HepG2 (cell line): ENCODE results near the gene IHH. TPM values are rescaled to one million over a fixed set of nuclear protein-coding genes. Genes with fewer than 3 reads are reported as not detected.

Source experiments
- ATAC-seq: fragments of 200-7000 bp; cut with Tn5 transposase; 3 replicates; pipeline ENCODE4 v1.9.1; 2020; ENCODE audit warnings: mild to moderate bottlenecking, moderate library complexity
- BruUV-seq: library from RNA; stranded (reverse); fragments of 400-500 nt; replicated peaks from 2 replicates; lab custom pipeline; 2021; lab: Mats Ljungman, UMichigan
- CTCF ChIA-PET: fragments of 300-600 bp; formaldehyde crosslinking; extraction: SDS; loops from one replicate; lab custom pipeline; 2021; ENCODE audit warnings: low total read pairs, inconsistent platforms, low intra/inter-chr PET ratio; lab: Yijun Ruan, JAX
- POLR2A ChIA-PET: fragments of 350-600 bp; sonication (Branson Sonifier 250); formaldehyde crosslinking; loops from one replicate; lab custom pipeline; 2020; ENCODE audit warnings: antibody characterized with exemption, inconsistent platforms; lab: Yijun Ruan, JAX
- DNase-seq: peaks from one replicate; pipeline ENCODE4 v3.0.0-alpha.2; 2015; ENCODE audit warnings: low spot score
- FAIRE-seq: peaks from 3 replicates; lab custom pipeline; 2011; peaks lifted over from hg19 to GRCh38; lab: Jason Lieb, UNC
- H2AFZ ChIP-seq: one replicate; pipeline ENCODE4 v1.6.1; 2011; ENCODE audit warnings: low read length, inconsistent platforms
- H3K27ac ChIP-seq: fragments of 300-600 bp; 3 replicates; pipeline ENCODE4 v1.8.0; 2011; ENCODE audit warnings: mixed run types, mild to moderate bottlenecking, mixed read lengths, low read length, inconsistent platforms; ENCODE audit not compliant: insufficient read depth; ENCODE audit errors: extremely low read length
- H3K27me3 ChIP-seq, 2 experiments: fragments of 200-600 bp in 1 of 2; 2 replicates in 1 of 2; 3 replicates in 1 of 2; pipeline versions ENCODE4 v1.6.0 to v1.8.0; 2011; ENCODE audit warnings: low read length in 2 of 2, mild to moderate bottlenecking in 2 of 2, moderate library complexity in 2 of 2, inconsistent platforms in 1 of 2; ENCODE audit not compliant: insufficient read depth in 2 of 2, control insufficient read depth in 1 of 2
- H3K36me3 ChIP-seq, 2 experiments: fragments of 200-600 bp in 1 of 2; replicated peaks in 1 of 2; 2 replicates in 1 of 2; 3 replicates in 1 of 2; pipeline versions ENCODE4 v1.5.1 to v1.8.0; 2011; ENCODE audit warnings: low read length in 2 of 2, inconsistent platforms in 1 of 2; ENCODE audit not compliant: insufficient read depth in 2 of 2, control insufficient read depth in 1 of 2
- H3K4me1 ChIP-seq: 2 replicates; pipeline ENCODE4 v1.5.1; 2012; ENCODE audit warnings: low read length, inconsistent platforms; ENCODE audit not compliant: insufficient read depth
- H3K4me2 ChIP-seq: 2 replicates; pipeline ENCODE4 v1.6.0; 2011; ENCODE audit warnings: low read depth, low read length, inconsistent platforms
- H3K4me3 ChIP-seq, 3 experiments: fragments of 200-600 bp in 1 of 3; sonication (generic), shearing (Covaris generic) in 1 of 3; replicated peaks in 1 of 3; 2 replicates each; pipeline ENCODE4 v1.5.1; 2011 to 2016; ENCODE audit warnings: low read length in 3 of 3, inconsistent platforms in 2 of 3, low read depth in 2 of 3, mild to moderate bottlenecking in 2 of 3, control low read depth in 1 of 3, mixed read lengths in 1 of 3; ENCODE audit not compliant: insufficient read depth in 1 of 3
- H3K79me2 ChIP-seq: one replicate; pipeline ENCODE4 v1.6.1; 2011; ENCODE audit warnings: low read length, inconsistent platforms; ENCODE audit not compliant: insufficient read depth
- H3K9ac ChIP-seq: 2 replicates; pipeline ENCODE4 v1.6.0; 2011; ENCODE audit warnings: mild to moderate bottlenecking, low read depth, low read length, inconsistent platforms; ENCODE audit not compliant: insufficient read depth
- H3K9me3 ChIP-seq: 2 replicates; pipeline ENCODE4 v1.5.1; 2012; ENCODE audit warnings: mild to moderate bottlenecking, low read length
- H4K20me1 ChIP-seq: 2 replicates; pipeline ENCODE4 v1.6.0; 2011; ENCODE audit warnings: inconsistent platforms, mild to moderate bottlenecking, low read length, moderate library complexity; ENCODE audit not compliant: insufficient read depth
- ATRX ChIP-seq: sonication (generic); formaldehyde crosslinking; IDR thresholded peaks from 2 replicates; pipeline ENCODE4 v1.4.0; 2020; ENCODE audit warnings: missing genetic modification reagents, borderline replicate concordance
- CBX2 ChIP-seq, 2 experiments: fragments of 200-600 bp in 1 of 2; sonication (generic); formaldehyde crosslinking in 1 of 2; IDR thresholded peaks; 2 replicates each; pipeline versions ENCODE4 v1.7.0 to v1.8.1; 2018 to 2022; ENCODE audit warnings: low read depth in 2 of 2, low read length in 1 of 2, mild to moderate bottlenecking in 1 of 2, missing genetic modification reagents in 1 of 2
- EEA1 ChIP-seq: sonication (generic); formaldehyde crosslinking; IDR thresholded peaks from 2 replicates; pipeline ENCODE4 v1.5.1; 2020; ENCODE audit warnings: mild to moderate bottlenecking, missing genetic modification reagents, borderline replicate concordance
- ELF3 ChIP-seq: IDR thresholded peaks from 2 replicates; pipeline ENCODE4 v1.6.1; 2016; ENCODE audit warnings: missing genetic modification reagents, missing compliant biosample characterization
- NFKB2 ChIP-seq: sonication (generic); formaldehyde crosslinking; IDR thresholded peaks from 2 replicates; pipeline ENCODE4 v1.4.0; 2020; ENCODE audit warnings: missing genetic modification reagents, borderline replicate concordance
- NRL ChIP-seq: sonication (generic); formaldehyde crosslinking; IDR thresholded peaks from 2 replicates; pipeline ENCODE4 v1.5.0; 2020; ENCODE audit warnings: missing genetic modification reagents, mild to moderate bottlenecking, moderate library complexity, borderline replicate concordance
- PPARG ChIP-seq: conservative IDR thresholded peaks from 2 replicates; pipeline ENCODE4 v1.6.1; 2016; ENCODE audit warnings: missing biosample characterization, missing genetic modification reagents
- SP5 ChIP-seq: IDR thresholded peaks from 2 replicates; pipeline ENCODE4 v1.6.1; 2016; ENCODE audit warnings: low read depth, borderline replicate concordance
- STAT5B ChIP-seq: sonication (generic); formaldehyde crosslinking; IDR thresholded peaks from 2 replicates; pipeline ENCODE4 v1.4.0; 2020; ENCODE audit warnings: missing genetic modification reagents
- TMF1 ChIP-seq: sonication (generic); formaldehyde crosslinking; IDR thresholded peaks from 2 replicates; pipeline ENCODE4 v1.8.1; 2022; ENCODE audit warnings: low read depth, missing genetic modification reagents
- ZFP91 ChIP-seq: sonication (generic); formaldehyde crosslinking; IDR thresholded peaks from 2 replicates; pipeline ENCODE4 v1.9.0; 2022; ENCODE audit warnings: missing genetic modification reagents, mild to moderate bottlenecking, borderline replicate concordance
- ZNF556 ChIP-seq: sonication (generic); formaldehyde crosslinking; IDR thresholded peaks from 2 replicates; pipeline ENCODE4 v1.4.0; 2020; ENCODE audit warnings: mild to moderate bottlenecking, missing genetic modification reagents, borderline replicate concordance
- ZNF724P ChIP-seq: sonication (generic); formaldehyde crosslinking; IDR thresholded peaks from 2 replicates; pipeline ENCODE4 v1.8.0; 2022; ENCODE audit warnings: missing genetic modification reagents, borderline replicate concordance
- WGBS: methylation state at CpG from one replicate; pipeline ENCODE4 v1.1.6; 2017; ENCODE audit warnings: low lambda C conversion rate; 5-methylcytosine and 5-hydroxymethylcytosine counted together
- in situ Hi-C: cut with HindIII; loops from 2 replicates; pipeline ENCODE4 v1.10.0; 2017; ENCODE audit warnings: low pct_unique_long_range_greater_than_20kb; ENCODE audit not compliant: extremely low pct_ligation_motif_present
- intact Hi-C: fragments of 100-400 bp; cut with micrococcal nuclease; formaldehyde crosslinking; loops from one replicate; pipeline ENCODE4 v1.10.0; 2022; ENCODE audit not compliant: unreplicated experiment
- polyA plus RNA-seq, 8 experiments: library from polyadenylated mRNA; depleted of rRNA in 3 of 8; stranded (reverse) in 7 of 8; unstranded in 1 of 8; fragments of >200 nt; fragmentation: Illumina TruSeq in 4 of 8; extraction: Trizol in 4 of 8; gene quantifications; 2 replicates each; pipeline versions ENCODE4 v1.2.1 to v1.2.3, GENCODE V29; 2011 to 2016; ENCODE audit warnings: low read depth in 4 of 8, missing spikeins in 1 of 8, mixed read lengths in 1 of 8; ENCODE audit not compliant: insufficient read depth in 1 of 8
- total RNA-seq, 5 experiments: library from RNA; depleted of rRNA; stranded (reverse); fragments of >200 nt; fragmentation: Illumina TruSeq; extraction: Trizol; gene quantifications; 2 replicates each; pipeline ENCODE4 v1.2.3, GENCODE V29; 2016; ENCODE audit warnings: low read depth in 1 of 5
- TF ChIP-seq, protein P1 (sequence below): sonication (generic); formaldehyde crosslinking; IDR thresholded peaks from 2 replicates; pipeline ENCODE4 v1.5.0; 2020; ENCODE audit warnings: mild to moderate bottlenecking, missing genetic modification reagents, moderate library complexity

The IHH gene
- total and polyA plus RNA-seq, 2 of the 13 experiments (the other 11 are each of a cell fraction or from before 2014, with no cell fraction given): 0.42 TPM; not detected in 1

DNA sequence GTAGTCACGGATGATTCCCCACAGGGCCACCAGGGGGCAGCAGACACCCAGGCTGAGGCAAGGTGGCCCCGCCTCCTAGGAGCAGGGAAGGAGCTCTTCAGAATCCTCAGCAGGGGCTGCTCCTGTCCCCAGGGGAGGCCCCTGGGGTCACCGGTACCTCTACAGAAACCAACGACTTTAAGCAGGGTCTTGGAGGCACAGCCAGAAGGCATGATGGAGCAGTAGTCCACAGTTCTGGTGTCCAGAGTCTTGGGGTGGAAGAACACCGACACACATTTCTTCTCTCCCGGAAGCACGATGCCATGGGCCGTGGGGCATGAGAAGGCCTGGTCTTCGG, 30.9 kb downstream of the IHH start:
- FAIRE-seq: peak; percentile 97
- peak; percentile 51; the same call in 1 of the 2 replicates for TF ChIP-seq NFKB2
- no peak for TF ChIP-seq ATRX (CRISPR knock-in tag)
- peak; percentile 84; the same call in 1 of the 2 replicates for TF ChIP-seq SP5 (CRISPR knock-in tag)
- TF ChIP-seq ZFP91 (CRISPR knock-in tag): 0 out of 2 replicates have a peak, but pooled peaks have one; percentile 58
- TF ChIP-seq, protein P1, sequence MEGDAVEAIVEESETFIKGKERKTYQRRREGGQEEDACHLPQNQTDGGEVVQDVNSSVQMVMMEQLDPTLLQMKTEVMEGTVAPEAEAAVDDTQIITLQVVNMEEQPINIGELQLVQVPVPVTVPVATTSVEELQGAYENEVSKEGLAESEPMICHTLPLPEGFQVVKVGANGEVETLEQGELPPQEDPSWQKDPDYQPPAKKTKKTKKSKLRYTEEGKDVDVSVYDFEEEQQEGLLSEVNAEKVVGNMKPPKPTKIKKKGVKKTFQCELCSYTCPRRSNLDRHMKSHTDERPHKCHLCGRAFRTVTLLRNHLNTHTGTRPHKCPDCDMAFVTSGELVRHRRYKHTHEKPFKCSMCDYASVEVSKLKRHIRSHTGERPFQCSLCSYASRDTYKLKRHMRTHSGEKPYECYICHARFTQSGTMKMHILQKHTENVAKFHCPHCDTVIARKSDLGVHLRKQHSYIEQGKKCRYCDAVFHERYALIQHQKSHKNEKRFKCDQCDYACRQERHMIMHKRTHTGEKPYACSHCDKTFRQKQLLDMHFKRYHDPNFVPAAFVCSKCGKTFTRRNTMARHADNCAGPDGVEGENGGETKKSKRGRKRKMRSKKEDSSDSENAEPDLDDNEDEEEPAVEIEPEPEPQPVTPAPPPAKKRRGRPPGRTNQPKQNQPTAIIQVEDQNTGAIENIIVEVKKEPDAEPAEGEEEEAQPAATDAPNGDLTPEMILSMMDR (CRISPR knock-in tag): peak; percentile 98
- TF ChIP-seq TMF1 (CRISPR knock-in tag): no peak
- no peak for TF ChIP-seq EEA1 (CRISPR knock-in tag)
- TF ChIP-seq STAT5B (CRISPR knock-in tag): no peak
- TF ChIP-seq NRL (CRISPR knock-in tag): peak; percentile 50; the same call in 1 of the 2 replicates
- TF ChIP-seq ZNF724P (CRISPR knock-in tag): no peak
- TF ChIP-seq ELF3: 0 out of 2 replicates have a peak, but pooled peaks have one; percentile 35
- TF ChIP-seq CBX2 (IDR thresholded peaks at IDR 0.05; ENCODE audit: low read depth, low read length): no peak
- TF ChIP-seq CBX2 (CRISPR knock-in tag; IDR thresholded peaks at IDR 0.05; ENCODE audit: low read depth): no peak
- TF ChIP-seq ZNF556 (CRISPR knock-in tag): 0 out of 2 replicates have a peak, but pooled peaks have one; percentile 28
- TF ChIP-seq PPARG (CRISPR knock-in tag): no peak

More for the DNA sequence above, 30.9 kb downstream of the IHH start:
- peaks cover 14% of the 10 kb centered on the region; the same call in 1 of the 2 replicates for H4K20me1 ChIP-seq
- no peak overlapping the region for H3K27ac ChIP-seq
- no TSS peak for BruUV-seq
- 35% methylated on average over 8 of the region's 9 CpGs for WGBS
- no peaks in the 10 kb centered on the region for H3K4me1 ChIP-seq
- ATAC-seq: peak; percentile 88
- no peak overlapping the region for H3K4me3 ChIP-seq
- POLR2A ChIA-PET: interaction anchor here (0.9 to 1.3 kb wide), 3 partner anchors 28 to 125 kb away, joined by 3 to 5 read pairs (median 3); no protein-coding TSS in a partner anchor
- no peak overlapping the region for H3K4me2 ChIP-seq
- peaks cover 18 to 83% of the 10 kb centered on the region in 2 experiments for H3K27me3 ChIP-seq
- in situ Hi-C loops (no loop called here), intact Hi-C loops (loop anchor here (1.0 to 2.0 kb wide), 3 partner anchors 27 to 126 kb away; no protein-coding TSS in a partner anchor)
- H3K9ac ChIP-seq: no peak overlapping the region
- H3K36me3 ChIP-seq: no peaks in the 10 kb centered on the region
- H3K79me2 ChIP-seq: no peaks in the 10 kb centered on the region
- H2AFZ ChIP-seq: no peak overlapping the region
- peak; percentile 73 for DNase-seq
- CTCF ChIA-PET: interaction anchor here (0.7 to 3.2 kb wide), 7 partner anchors 28 to 125 kb away, joined by 3 to 48 read pairs (median 4); no protein-coding TSS in a partner anchor
- H3K9me3 ChIP-seq: no peaks in the 10 kb centered on the region
